ENCODE data around the gene PRKAR1B. TPM values are rescaled to one million over a fixed set of nuclear protein-coding genes. Genes with fewer than 3 reads are reported as not detected.

The PRKAR1B gene
- total RNA-seq, 1 donor from 2014 or later = 80.7 TPM

- DNase-seq (ENCODE audit: low spot score in 2 of 2) = no peak
- no peak for FAIRE-seq
These were observed 28.3 kb downstream of the PRKAR1B start for GRCh38 chr7:698515-699475.

- DNase-seq (ENCODE audit: low spot score in 2 of 2) = no peak
- no peak for FAIRE-seq
These were observed 30.1 kb downstream of the PRKAR1B start for GRCh38 chr7:696812-697551.

- DNase-seq (ENCODE audit: low spot score in 2 of 2) (no peak), FAIRE-seq (no peak)
These were observed 30.7 kb downstream of the PRKAR1B start for GRCh38 chr7:696426-696811.

GRCh38 chr7:693280-693679 is 33.8 kb downstream of the PRKAR1B start:
- no peak for FAIRE-seq
- no peak for DNase-seq (ENCODE audit: low spot score in 2 of 2)

- DNase-seq (ENCODE audit: low spot score in 2 of 2) (peak in 1 of 2 donors; percentile 55), FAIRE-seq (no peak)
These were observed 35.6 kb downstream of the PRKAR1B start for GRCh38 chr7:691361-692045.

GRCh38 chr7:690478-691360 is 36.4 kb downstream of the PRKAR1B start:
- FAIRE-seq (no peak), DNase-seq (ENCODE audit: low spot score in 2 of 2) (no peak)

- DNase-seq (ENCODE audit: low spot score in 2 of 2) (no peak), FAIRE-seq (no peak)
These were observed 41.5 kb downstream of the PRKAR1B start for GRCh38 chr7:685540-685939.

- no peak for DNase-seq (ENCODE audit: low spot score in 2 of 2)
These were observed 42.7 kb downstream of the PRKAR1B start for GRCh38 chr7:684416-684815.

GRCh38 chr7:683526-684205 is 43.4 kb downstream of the PRKAR1B start:
- no peak for DNase-seq (ENCODE audit: low spot score in 2 of 2)
- FAIRE-seq = no peak

More at GRCh38 chr7:684416-684815, 42.7 kb downstream of the PRKAR1B start:
- no peak for FAIRE-seq

GRCh38 chr7:682810-683209 is 44.3 kb downstream of the PRKAR1B start:
- FAIRE-seq (no peak), DNase-seq (ENCODE audit: low spot score in 2 of 2) (no peak)

GRCh38 chr7:681551-682307 is 45.4 kb downstream of the PRKAR1B start:
- FAIRE-seq (no peak), DNase-seq (ENCODE audit: low spot score in 2 of 2) (no peak)

GRCh38 chr7:680411-681127 is 46.5 kb downstream of the PRKAR1B start:
- DNase-seq (ENCODE audit: low spot score in 2 of 2) (no peak), FAIRE-seq (no peak)

- FAIRE-seq (no peak), DNase-seq (ENCODE audit: low spot score in 2 of 2) (no peak)
These were observed 50.1 kb downstream of the PRKAR1B start for GRCh38 chr7:676972-677385.

- DNase-seq (ENCODE audit: low spot score in 2 of 2) (no peak), FAIRE-seq (no peak)
These were observed 50.7 kb downstream of the PRKAR1B start for GRCh38 chr7:676246-676971.

- FAIRE-seq (no peak), DNase-seq (ENCODE audit: low spot score in 2 of 2) (no peak)
These were observed 52.3 kb downstream of the PRKAR1B start for GRCh38 chr7:674454-675410.
